ENCODE results near the gene CYBC1.

DNA sequence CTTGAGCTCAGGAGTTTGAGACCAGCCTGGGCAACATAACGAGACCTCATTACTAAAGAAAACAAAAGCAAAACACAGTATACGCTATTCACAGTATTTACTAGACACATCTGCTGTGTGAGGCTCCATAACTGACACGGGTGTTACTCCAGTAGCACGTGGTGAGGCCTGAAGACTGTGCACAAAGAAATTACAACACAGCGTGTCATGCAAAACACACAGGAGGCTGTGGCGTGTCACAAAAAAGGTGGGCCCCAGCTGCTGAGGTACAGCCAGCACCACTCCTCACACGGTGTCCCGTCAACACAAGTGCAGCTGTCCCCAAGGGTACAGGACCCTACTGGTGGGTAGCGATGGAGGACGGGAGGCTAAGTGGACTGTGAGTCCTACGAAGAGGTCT lies 2.7 kb downstream of the CYBC1 start:
- TF ChIP-seq CTCF (IDR thresholded peaks at IDR 0.05) (no peak), SIN3A (IDR thresholded peaks at IDR 0.05; ENCODE audit: borderline replicate concordance, insufficient read depth, low read depth, low read length) (no peak)

Measured in Panc1 (cell line).